CD4-positive, alpha-beta T cell treated with Interleukin-6 for 4 hours (primary cell): ENCODE measurements around the gene PARVG.

Experiments
- DNase-seq: peaks from one replicate; pipeline ENCODE4 v3.0.0-alpha.2; 2020; ENCODE audit warnings: mixed read lengths

PARVG gene

DNA sequence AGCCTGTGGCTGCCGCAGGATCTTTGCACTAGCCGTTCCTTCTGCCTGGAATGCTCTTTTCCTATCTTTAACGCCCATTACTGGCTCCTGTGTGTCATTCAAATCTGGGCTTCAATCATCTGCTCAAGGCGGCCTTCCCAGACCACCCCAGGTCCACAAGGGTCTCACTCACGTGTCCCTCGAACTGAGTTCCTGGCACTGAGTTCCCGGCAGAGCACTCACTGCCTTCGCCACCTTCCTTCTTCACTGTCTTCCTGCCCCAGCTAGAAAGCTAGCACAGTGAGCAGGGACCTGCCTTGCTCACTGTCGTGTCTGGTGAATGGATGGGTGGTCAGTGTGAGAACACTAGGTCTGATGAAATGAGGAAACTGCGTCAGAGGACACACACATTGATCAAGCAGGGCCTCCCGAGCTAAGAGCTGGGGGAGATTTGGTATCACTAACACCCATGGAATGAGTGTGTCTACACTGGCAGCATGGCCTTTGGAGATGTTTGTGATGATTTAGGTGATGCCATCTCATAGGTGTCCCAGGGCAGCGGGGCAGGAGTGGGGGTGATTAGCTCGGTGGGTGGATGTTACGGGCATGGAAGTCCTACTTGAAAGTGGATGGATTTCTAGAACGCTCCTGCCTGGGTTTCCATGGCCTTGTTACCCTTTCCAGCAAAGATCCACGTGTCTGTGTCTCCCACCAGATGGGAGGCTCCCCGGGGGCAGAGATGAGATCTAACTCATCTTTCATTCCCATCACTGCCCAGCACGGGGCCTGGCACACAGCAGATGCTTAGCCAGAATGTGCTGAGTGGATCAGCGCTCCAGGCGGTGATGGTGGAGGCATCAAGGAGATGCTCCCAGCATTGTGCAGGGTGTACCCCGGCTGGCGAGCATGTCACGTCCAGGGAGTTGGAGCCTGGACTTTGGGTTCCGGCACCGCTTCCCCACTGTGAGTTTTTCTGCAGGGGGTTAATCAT, 67.5 kb downstream of the PARVG start:
- no peak for DNase-seq

DNA sequence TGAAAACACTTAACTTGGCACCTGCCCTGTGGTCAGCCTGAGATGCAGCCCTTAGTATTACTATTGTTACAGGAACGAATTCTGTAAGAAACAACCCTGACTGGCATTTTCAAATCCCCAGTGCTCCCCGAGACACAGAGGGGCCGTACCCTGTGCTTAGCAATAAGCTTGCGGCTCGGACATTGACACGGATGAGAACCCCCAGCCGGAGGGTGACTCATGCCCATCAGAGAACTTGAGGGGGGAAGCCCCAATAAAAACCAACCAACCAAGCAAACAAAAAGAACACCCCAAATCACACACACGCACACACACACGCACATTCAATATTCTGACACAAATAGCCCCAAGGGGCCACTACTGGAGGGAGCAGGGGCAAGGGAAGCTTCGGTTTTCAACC, 68.2 kb downstream of the PARVG start:
- DNase-seq = no peak

DNA sequence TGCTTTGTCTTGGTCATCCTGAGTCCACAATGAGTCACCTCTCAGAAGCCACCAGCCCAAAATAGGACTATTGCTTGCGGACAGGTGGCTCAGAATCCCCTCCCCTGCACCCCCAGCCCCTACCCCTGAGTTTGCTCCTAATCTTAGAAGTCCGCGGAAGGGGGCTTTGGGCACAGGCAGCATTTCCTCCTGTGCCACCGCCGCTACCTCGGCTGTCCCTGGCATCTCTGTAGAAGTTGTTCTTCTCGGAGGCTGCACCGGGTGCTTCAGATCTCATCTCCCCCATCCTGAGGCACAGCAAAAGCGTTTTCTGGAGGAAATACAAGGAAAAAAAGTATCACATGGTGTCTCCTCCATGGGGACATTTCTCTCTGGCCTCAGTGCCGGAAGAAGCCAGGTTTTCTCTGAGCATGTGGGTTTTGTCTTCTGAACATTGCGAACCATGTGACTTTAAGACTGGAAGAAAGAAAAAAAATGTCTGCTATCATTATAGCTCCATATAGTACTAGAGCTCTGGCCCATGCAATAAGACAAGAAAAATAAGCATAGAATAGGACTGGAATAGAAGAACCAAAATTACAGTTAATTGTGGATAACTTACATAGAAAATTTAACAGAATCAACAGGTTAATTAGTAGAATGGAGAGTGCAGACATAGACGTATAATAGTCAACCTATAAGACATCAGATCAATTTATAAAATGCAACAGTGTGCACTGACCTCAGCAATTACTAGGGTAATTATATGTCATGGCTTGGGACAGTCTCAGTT, 68.8 kb downstream of the PARVG start:
- DNase-seq = no peak

DNA sequence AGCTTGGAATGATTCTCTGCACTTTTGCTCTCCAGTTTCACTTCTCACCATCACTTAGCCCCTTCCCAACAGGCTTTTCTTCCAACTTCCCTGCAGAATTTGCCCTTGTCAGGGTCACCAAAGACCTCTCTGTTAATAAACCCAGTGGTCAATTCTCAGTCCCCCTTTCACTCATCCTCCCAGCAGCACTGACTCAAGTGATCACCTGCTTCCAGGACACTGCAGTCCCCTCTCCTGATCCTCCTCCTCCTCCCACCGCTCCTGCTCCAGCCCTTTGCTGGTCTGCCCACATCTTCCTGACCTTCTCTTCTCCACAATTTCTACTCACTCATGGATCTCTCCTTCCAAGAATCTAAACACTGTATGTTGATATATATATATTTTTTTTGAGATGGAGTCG, 74.1 kb downstream of the PARVG start:
- no peak for DNase-seq

DNA sequence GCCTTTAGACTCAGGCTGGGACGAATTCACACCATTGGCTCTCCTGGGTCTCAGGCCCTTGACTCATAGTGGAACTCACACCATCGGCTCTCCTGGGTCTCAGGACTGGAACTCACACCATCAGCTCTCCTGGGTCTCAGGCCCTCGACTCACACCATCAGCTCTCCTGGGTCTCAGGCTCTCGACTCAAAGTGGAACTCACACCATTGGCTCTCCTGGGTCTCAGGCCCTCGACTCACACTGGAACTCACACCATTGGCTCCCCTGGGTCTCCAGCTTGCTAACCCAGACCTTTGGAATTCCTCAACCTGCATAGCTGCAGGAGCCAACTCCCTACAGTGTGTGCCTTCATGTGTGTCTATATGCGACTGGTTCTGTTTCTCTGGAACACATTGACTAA, 75.4 kb downstream of the PARVG start:
- DNase-seq = no peak

DNA sequence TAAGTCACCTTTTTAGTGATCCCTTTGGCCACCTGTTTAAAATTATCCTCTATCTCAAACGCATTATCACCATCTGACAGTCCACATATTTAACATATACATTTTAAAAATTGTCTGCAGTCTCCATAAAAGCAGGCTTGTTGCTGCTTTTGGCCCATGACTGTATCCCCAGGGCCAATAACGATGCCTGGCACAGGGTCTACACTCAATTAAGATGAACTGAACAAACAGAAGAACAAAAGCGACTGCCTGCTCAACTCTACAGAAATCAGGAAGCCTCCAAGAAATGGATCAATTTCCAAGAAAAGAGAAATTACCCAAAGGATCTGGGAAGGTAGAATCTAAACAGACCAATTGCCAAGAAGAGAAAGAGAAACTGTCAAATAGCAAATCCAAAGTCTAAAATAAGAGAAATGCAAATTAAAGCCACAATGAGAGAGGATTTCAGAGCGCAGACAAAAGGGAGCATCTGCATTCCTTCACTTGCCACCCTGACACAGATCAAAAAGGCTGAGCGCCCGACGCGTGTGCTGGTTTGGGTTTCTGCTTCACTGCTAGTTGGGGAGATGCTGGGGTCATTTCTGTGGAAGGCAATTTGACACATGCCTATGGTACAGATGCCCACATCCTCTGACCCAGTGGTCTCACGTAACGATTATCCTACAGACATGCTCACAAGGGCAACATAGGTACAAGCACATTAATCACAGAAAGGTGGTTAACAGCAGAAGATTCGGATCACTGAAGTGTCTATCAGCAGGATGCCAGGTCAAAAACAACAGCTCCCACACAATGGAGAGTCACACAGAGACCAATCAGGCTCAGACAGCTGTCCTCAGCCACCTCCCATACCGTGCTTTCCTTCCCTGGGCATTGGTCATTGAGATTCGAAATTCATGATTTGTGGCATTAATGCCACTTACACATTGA, 76.1 kb downstream of the PARVG start:
- DNase-seq = no peak
